A673 (cell line): Measurements from ENCODE around the gene JARID2.

Experiments used
- EZH2 ChIP-seq: fragments of 200-600 bp; sonication (generic); IDR thresholded peaks from 2 replicates; pipeline ENCODE4 v1.6.1; 2017; ENCODE audit warnings: borderline replicate concordance, low read depth, mild to moderate bottlenecking, mixed read lengths, antibody characterized with exemption, low read length; ENCODE audit not compliant: poor library complexity, severe bottlenecking
- TF ChIP-seq, protein P1 (sequence below): fragments of 300-800, 200-600 bp; sonication (generic); conservative IDR thresholded peaks from 2 replicates; pipeline ENCODE4 v1.5.1; 2017; ENCODE audit warnings: low read depth, mild to moderate bottlenecking, antibody characterized with exemption, low read length, moderate library complexity, mixed read lengths

DNA sequence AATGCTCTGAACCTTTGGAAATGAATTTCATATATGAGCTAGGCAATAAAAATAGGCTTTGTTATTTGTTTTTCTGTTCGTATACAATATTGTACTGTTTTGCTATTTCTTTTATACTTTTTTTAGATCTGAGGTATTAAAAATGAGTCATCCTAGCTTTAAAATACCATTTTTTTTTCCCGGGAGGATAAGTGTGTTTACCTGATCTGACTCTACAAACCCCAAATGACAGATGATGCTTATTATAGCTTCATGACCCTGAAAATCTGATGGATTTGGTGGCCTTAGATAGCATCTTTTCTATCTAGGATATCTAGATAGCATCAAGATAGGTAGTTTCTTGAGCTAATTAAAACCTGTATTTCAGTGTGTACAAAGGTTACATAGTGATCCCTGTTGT lies 210.6 kb downstream of the JARID2 start:
- TF ChIP-seq, protein P1, sequence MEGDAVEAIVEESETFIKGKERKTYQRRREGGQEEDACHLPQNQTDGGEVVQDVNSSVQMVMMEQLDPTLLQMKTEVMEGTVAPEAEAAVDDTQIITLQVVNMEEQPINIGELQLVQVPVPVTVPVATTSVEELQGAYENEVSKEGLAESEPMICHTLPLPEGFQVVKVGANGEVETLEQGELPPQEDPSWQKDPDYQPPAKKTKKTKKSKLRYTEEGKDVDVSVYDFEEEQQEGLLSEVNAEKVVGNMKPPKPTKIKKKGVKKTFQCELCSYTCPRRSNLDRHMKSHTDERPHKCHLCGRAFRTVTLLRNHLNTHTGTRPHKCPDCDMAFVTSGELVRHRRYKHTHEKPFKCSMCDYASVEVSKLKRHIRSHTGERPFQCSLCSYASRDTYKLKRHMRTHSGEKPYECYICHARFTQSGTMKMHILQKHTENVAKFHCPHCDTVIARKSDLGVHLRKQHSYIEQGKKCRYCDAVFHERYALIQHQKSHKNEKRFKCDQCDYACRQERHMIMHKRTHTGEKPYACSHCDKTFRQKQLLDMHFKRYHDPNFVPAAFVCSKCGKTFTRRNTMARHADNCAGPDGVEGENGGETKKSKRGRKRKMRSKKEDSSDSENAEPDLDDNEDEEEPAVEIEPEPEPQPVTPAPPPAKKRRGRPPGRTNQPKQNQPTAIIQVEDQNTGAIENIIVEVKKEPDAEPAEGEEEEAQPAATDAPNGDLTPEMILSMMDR: no peak
- TF ChIP-seq EZH2: no peak
